ENCODE results near the gene KCNK17.

Gene KCNK17

GRCh38 chr6:39274471-39274870 is 39.7 kb downstream of the KCNK17 start:
- Histone ChIP-seq H3K36me3 (ENCODE audit: control insufficient read depth, insufficient read depth, low read length) (no peaks in the 10 kb centered on the region), H3K27me3 (replicated peaks; ENCODE audit: control insufficient read depth, insufficient read depth, low read length) (no peaks in the 10 kb centered on the region; the same call in 1 of the 2 replicates), H3K4me3 (replicated peaks; ENCODE audit: low read depth, low read length) (no peak overlapping the region)
- TF ChIP-seq, protein P1, sequence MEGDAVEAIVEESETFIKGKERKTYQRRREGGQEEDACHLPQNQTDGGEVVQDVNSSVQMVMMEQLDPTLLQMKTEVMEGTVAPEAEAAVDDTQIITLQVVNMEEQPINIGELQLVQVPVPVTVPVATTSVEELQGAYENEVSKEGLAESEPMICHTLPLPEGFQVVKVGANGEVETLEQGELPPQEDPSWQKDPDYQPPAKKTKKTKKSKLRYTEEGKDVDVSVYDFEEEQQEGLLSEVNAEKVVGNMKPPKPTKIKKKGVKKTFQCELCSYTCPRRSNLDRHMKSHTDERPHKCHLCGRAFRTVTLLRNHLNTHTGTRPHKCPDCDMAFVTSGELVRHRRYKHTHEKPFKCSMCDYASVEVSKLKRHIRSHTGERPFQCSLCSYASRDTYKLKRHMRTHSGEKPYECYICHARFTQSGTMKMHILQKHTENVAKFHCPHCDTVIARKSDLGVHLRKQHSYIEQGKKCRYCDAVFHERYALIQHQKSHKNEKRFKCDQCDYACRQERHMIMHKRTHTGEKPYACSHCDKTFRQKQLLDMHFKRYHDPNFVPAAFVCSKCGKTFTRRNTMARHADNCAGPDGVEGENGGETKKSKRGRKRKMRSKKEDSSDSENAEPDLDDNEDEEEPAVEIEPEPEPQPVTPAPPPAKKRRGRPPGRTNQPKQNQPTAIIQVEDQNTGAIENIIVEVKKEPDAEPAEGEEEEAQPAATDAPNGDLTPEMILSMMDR (IDR thresholded peaks at IDR 0.05; ENCODE audit: insufficient read depth, low read length, poor library complexity, severe bottlenecking): no peak
- no peak for DNase-seq (ENCODE audit: extremely low read depth, insufficient read length)

DNA sequence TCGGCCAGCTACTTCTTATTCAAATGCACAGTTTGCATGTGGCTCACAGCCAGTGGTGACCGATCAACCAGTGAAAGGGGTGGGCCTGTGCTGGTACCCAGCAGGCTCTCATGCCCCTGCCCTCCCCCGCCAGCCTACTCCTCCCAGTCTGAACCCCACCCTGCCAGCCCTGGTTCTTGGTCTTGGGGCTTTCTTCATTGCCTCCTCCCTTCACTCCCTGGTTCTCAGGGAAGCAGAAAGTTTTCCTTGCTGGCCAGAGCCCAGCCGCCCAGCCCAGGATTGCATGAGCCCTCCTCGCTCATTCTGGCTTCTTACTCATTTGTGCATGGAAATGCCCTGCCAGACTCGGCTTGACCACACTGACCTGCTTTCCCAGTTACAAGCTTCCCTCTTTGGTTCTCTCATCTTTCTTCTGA is 40.8 kb downstream of the KCNK17 start:
- no peak for DNase-seq (ENCODE audit: extremely low read depth, insufficient read length)
- Histone ChIP-seq H3K27me3 (replicated peaks; ENCODE audit: control insufficient read depth, insufficient read depth, low read length) (no peaks in the 10 kb centered on the region), H3K4me3 (replicated peaks; ENCODE audit: low read depth, low read length) (no peak overlapping the region), H3K36me3 (ENCODE audit: control insufficient read depth, insufficient read depth, low read length) (no peaks in the 10 kb centered on the region)
- TF ChIP-seq, protein P1 (IDR thresholded peaks at IDR 0.05; ENCODE audit: insufficient read depth, low read length, poor library complexity, severe bottlenecking): no peak

DNA sequence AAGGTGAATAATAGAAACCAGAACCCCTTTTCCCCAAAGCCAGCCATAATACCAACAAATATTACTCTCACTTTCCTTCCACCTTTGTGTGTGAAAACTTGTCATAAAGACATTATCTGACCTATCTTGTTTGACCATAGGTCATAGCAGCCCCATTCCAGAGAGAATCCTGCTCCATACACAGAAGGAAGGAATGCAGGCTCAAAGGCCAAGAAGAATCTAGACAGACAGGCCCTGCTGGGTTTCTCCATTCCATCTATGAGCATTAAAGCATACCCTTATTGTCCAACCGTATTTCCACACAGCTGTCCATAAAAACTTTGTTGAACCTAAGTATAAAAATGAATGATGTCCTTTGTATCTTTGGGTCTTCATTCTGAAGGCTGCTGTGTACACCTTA is 44.3 kb downstream of the KCNK17 start:
- TF ChIP-seq, protein P1 (IDR thresholded peaks at IDR 0.05; ENCODE audit: insufficient read depth, low read length, poor library complexity, severe bottlenecking): no peak
- DNase-seq (ENCODE audit: extremely low read depth, insufficient read length): no peak
- H3K27me3 ChIP-seq (replicated peaks; ENCODE audit: control insufficient read depth, insufficient read depth, low read length): peaks cover 2% of the 10 kb centered on the region; the same call in 1 of the 2 replicates
- no peak overlapping the region for H3K4me3 ChIP-seq (replicated peaks; ENCODE audit: low read depth, low read length)
- no peaks in the 10 kb centered on the region for H3K36me3 ChIP-seq (ENCODE audit: control insufficient read depth, insufficient read depth, low read length)

GRCh38 chr6:39268721-39269120 is 45.5 kb downstream of the KCNK17 start:
- H3K27me3 ChIP-seq (replicated peaks; ENCODE audit: control insufficient read depth, insufficient read depth, low read length): peaks cover 2% of the 10 kb centered on the region; the same call in 1 of the 2 replicates
- no peak overlapping the region for H3K4me3 ChIP-seq (replicated peaks; ENCODE audit: low read depth, low read length)
- DNase-seq (ENCODE audit: extremely low read depth, insufficient read length): no peak
- TF ChIP-seq, protein P1 (IDR thresholded peaks at IDR 0.05; ENCODE audit: insufficient read depth, low read length, poor library complexity, severe bottlenecking): no peak
- no peaks in the 10 kb centered on the region for H3K36me3 ChIP-seq (ENCODE audit: control insufficient read depth, insufficient read depth, low read length)

GRCh38 chr6:39268171-39268570 is 46.0 kb downstream of the KCNK17 start:
- TF ChIP-seq, protein P1 (IDR thresholded peaks at IDR 0.05; ENCODE audit: insufficient read depth, low read length, poor library complexity, severe bottlenecking): no peak
- Histone ChIP-seq H3K36me3 (ENCODE audit: control insufficient read depth, insufficient read depth, low read length) (no peaks in the 10 kb centered on the region), H3K27me3 (replicated peaks; ENCODE audit: control insufficient read depth, insufficient read depth, low read length) (peaks cover 2% of the 10 kb centered on the region; the same call in 1 of the 2 replicates), H3K4me3 (replicated peaks; ENCODE audit: low read depth, low read length) (no peak overlapping the region)
- DNase-seq (ENCODE audit: extremely low read depth, insufficient read length): no peak

DNA sequence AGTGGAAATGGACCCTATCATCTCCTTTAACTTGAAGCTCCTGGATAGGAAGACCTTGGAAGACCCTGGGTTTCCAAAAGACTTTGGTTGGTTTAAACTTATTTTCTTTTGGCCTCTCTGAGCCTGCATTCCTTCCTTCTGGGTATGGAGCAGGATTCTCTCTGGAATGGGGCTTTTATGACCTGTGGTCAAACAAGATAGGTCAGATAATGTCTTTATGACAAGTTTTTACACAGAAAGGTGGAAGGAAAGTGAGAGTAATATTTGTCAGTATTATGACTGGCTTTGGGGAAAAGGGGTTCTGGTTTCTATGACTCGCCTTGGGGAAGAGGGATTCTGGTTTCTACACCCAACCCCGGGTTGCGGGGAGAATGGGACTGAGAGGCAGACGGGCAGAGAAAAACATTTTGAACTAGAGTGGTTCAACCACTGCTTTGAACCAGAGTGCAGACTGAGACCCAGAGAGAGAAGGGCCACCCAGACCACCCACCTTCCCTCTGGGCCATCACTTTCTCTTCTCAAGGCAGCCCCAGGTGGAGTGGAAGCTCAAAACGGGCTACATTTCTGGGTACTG is 47.4 kb downstream of the KCNK17 start:
- no peak for DNase-seq (ENCODE audit: extremely low read depth, insufficient read length)
- H3K36me3 ChIP-seq (ENCODE audit: control insufficient read depth, insufficient read depth, low read length): no peaks in the 10 kb centered on the region
- TF ChIP-seq, protein P1 (IDR thresholded peaks at IDR 0.05; ENCODE audit: insufficient read depth, low read length, poor library complexity, severe bottlenecking): no peak
- no peak overlapping the region for H3K4me3 ChIP-seq (replicated peaks; ENCODE audit: low read depth, low read length)
- H3K27me3 ChIP-seq (replicated peaks; ENCODE audit: control insufficient read depth, insufficient read depth, low read length): peaks cover 2% of the 10 kb centered on the region; the same call in 1 of the 2 replicates
